K562 (cell line): ENCODE data around the gene SNX33. TPM values are rescaled to one million over a fixed set of nuclear protein-coding genes. Genes with fewer than 3 reads are reported as not detected.

Experiments
- ATAC-seq: fragments of 200-7000 bp; cut with Tn5 transposase; 3 replicates; pipeline ENCODE4 v1.9.1; 2020; ENCODE audit warnings: moderate library complexity
- BruUV-seq: library from RNA; stranded (reverse); fragments of 400-500 nt; replicated peaks from 2 replicates; lab custom pipeline; 2021; lab: Mats Ljungman, UMichigan
- CTCF ChIA-PET: fragments of 300-600 bp; formaldehyde crosslinking; extraction: SDS; loops from one replicate; lab custom pipeline; 2021; ENCODE audit warnings: low intra/inter-chr PET ratio; lab: Yijun Ruan, JAX
- POLR2A ChIA-PET: fragments of 300-600, 350-650 bp; sonication (Branson Sonifier 250); formaldehyde crosslinking; extraction: SDS; loops from one replicate; lab custom pipeline; 2021; ENCODE audit warnings: antibody characterized with exemption, inconsistent platforms; lab: Yijun Ruan, JAX
- DNase-seq, 4 experiments: peaks; one replicate each; pipeline versions ENCODE4 v3.0.0 to v3.0.0-alpha.2; 2011 to 2018; ENCODE audit warnings: low spot score in 3 of 4, mixed read lengths in 3 of 4; ENCODE audit errors: extremely low read depth in 1 of 4
- FAIRE-seq: peaks from 2 replicates; lab custom pipeline; 2011; peaks lifted over from hg19 to GRCh38; lab: Jason Lieb, UNC
- H2AFZ ChIP-seq: 2 replicates; pipeline ENCODE4 v1.6.0; 2011; ENCODE audit warnings: low read depth, low read length, control low read depth, inconsistent platforms
- H3K27ac ChIP-seq: fragments of 200-600 bp; 3 replicates; pipeline ENCODE4 v1.8.0; 2011; ENCODE audit warnings: low read depth, mild to moderate bottlenecking, control low read depth, inconsistent platforms, low read length, moderate library complexity, mixed read lengths; ENCODE audit errors: extremely low read depth
- H3K27me3 ChIP-seq, 2 experiments: fragments of 300-600 bp in 1 of 2; 2 replicates in 1 of 2; 3 replicates in 1 of 2; pipeline versions ENCODE4 v1.6.0 to v1.8.0; 2011; ENCODE audit warnings: inconsistent platforms in 2 of 2, low read length in 2 of 2, mild to moderate bottlenecking in 1 of 2, mixed read lengths in 1 of 2, moderate library complexity in 1 of 2; ENCODE audit not compliant: control insufficient read depth in 2 of 2, insufficient read depth in 2 of 2
- H3K36me3 ChIP-seq: fragments of 300-600 bp; 3 replicates; pipeline ENCODE4 v1.8.0; 2011; ENCODE audit warnings: mild to moderate bottlenecking, low read length, inconsistent platforms; ENCODE audit not compliant: control insufficient read depth, insufficient read depth
- H3K4me1 ChIP-seq, 2 experiments: fragments of 200-600 bp in 1 of 2; replicated peaks in 1 of 2; 2 replicates in 1 of 2; 3 replicates in 1 of 2; pipeline versions ENCODE4 v1.5.1 to v1.8.0; 2011; ENCODE audit warnings: inconsistent platforms in 2 of 2, low read length in 2 of 2, mild to moderate bottlenecking in 1 of 2, mixed read lengths in 1 of 2, moderate library complexity in 1 of 2; ENCODE audit not compliant: control insufficient read depth in 2 of 2, insufficient read depth in 2 of 2
- H3K4me2 ChIP-seq: 2 replicates; pipeline ENCODE4 v1.6.1; 2011; ENCODE audit warnings: low read length, control low read depth, inconsistent platforms, mixed read lengths; ENCODE audit not compliant: insufficient read depth
- H3K4me3 ChIP-seq: fragments of 200-600 bp; sonication (generic), shearing (Covaris generic); 2 replicates; pipeline ENCODE4 v1.5.1; 2016; ENCODE audit warnings: control low read depth, inconsistent platforms
- H3K79me2 ChIP-seq: fragments of 200-600 bp; 3 replicates; pipeline ENCODE4 v1.8.0; 2011; ENCODE audit warnings: low read length, inconsistent platforms; ENCODE audit not compliant: control insufficient read depth, insufficient read depth
- H3K9ac ChIP-seq, 2 experiments: 2 replicates each; pipeline versions ENCODE4 v1.6.0 to v1.6.1; 2011; ENCODE audit warnings: low read depth in 2 of 2, low read length in 2 of 2, control low read depth in 1 of 2, inconsistent platforms in 1 of 2, mild to moderate bottlenecking in 1 of 2, mixed read lengths in 1 of 2; ENCODE audit not compliant: insufficient read depth in 1 of 2
- H3K9me1 ChIP-seq: one replicate; pipeline ENCODE4 v1.6.0; 2011; ENCODE audit warnings: inconsistent platforms, mild to moderate bottlenecking, low read length, moderate library complexity; ENCODE audit not compliant: control insufficient read depth, insufficient read depth
- H3K9me3 ChIP-seq: replicated peaks from 2 replicates; pipeline ENCODE4 v1.5.1; 2011; ENCODE audit warnings: low read depth, low read length, inconsistent platforms; ENCODE audit not compliant: control insufficient read depth, insufficient read depth
- H4K20me1 ChIP-seq: replicated peaks from 2 replicates; pipeline ENCODE4 v1.6.1; 2011; ENCODE audit warnings: low read length, inconsistent platforms, mixed read lengths; ENCODE audit not compliant: control insufficient read depth, insufficient read depth
- ARID2 ChIP-seq: fragments of 450-650 bp; IDR thresholded peaks from 2 replicates; pipeline ENCODE4 v1.6.1; 2017; ENCODE audit warnings: antibody characterized with exemption, mild to moderate bottlenecking
- BCL6 ChIP-seq: fragments of 250-450 bp; sonication (Bioruptor Pico); IDR thresholded peaks from 2 replicates; pipeline ENCODE4 v1.4.0; 2020
- HDAC1 ChIP-seq, 2 experiments: fragments of 450-650 bp; IDR thresholded peaks; 2 replicates each; pipeline ENCODE4 v1.6.1; 2016 to 2017; ENCODE audit warnings: inconsistent platforms in 1 of 2, mild to moderate bottlenecking in 1 of 2, moderate library complexity in 1 of 2
- LARP7 ChIP-seq: fragments of 450-650 bp; IDR thresholded peaks from 2 replicates; pipeline ENCODE4 v1.6.1; 2016
- MCM3 ChIP-seq: fragments of 450-650 bp; IDR thresholded peaks from 2 replicates; pipeline ENCODE4 v1.6.1; 2016
- MCM7 ChIP-seq, 2 experiments: fragments of 450-650 bp; IDR thresholded peaks; 2 replicates each; pipeline ENCODE4 v1.6.1; 2016 to 2018
- ZFX ChIP-seq: sonication (generic); formaldehyde crosslinking; IDR thresholded peaks from 2 replicates; pipeline ENCODE4 v1.8.0; 2022; ENCODE audit warnings: mild to moderate bottlenecking, missing genetic modification reagents, moderate library complexity
- WGBS: fragments of 100-300 bp; shearing (Covaris generic); methylation state at CpG from one replicate; pipeline ENCODE4 v1.1.6; 2016; ENCODE audit warnings: low coverage, mixed read lengths; ENCODE audit not compliant: insufficient coverage; ENCODE audit errors: missing lambda C conversion rate; 5-methylcytosine and 5-hydroxymethylcytosine counted together
- in situ Hi-C: fragments of 300-500 bp; cut with MboI; formaldehyde crosslinking; loops from 4 replicates; pipeline ENCODE4 v1.15.0; 2018; ENCODE audit warnings: inconsistent platforms, mixed read lengths
- intact Hi-C: fragments of 100-400 bp; cut with micrococcal nuclease; formaldehyde crosslinking; loops from 2 replicates; pipeline ENCODE4 v1.14.2; 2022
- polyA plus RNA-seq, 8 experiments: library from polyadenylated mRNA; depleted of rRNA in 4 of 8; stranded (reverse) in 5 of 8; unstranded in 3 of 8; fragments of >200 nt; fragmentation: Nextera tagmentation in 2 of 8; fragmentation: Illumina TruSeq in 1 of 8; extraction: Ambion mirVana in 2 of 8; extraction: Trizol in 1 of 8; gene quantifications; 2 replicates each; pipeline versions ENCODE4 v1.2.1 to v1.2.3, GENCODE V29; 2011 to 2014; ENCODE audit warnings: inconsistent platforms in 1 of 8, missing spikeins in 1 of 8
- total RNA-seq, 7 experiments: library from RNA; depleted of rRNA in 6 of 7; stranded (reverse); fragments of >200 nt in 6 of 7; fragmentation: Illumina TruSeq in 2 of 7; extraction: Trizol in 2 of 7; gene quantifications; 2 replicates each; pipeline versions ENCODE4 v1.2.1 to v1.2.3, GENCODE V29; 2011 to 2021; ENCODE audit warnings: low replicate concordance in 1 of 7
- TF ChIP-seq, protein P1 (sequence below): sonication (generic); formaldehyde crosslinking; IDR thresholded peaks from 2 replicates; pipeline ENCODE4 v1.8.1; 2023; ENCODE audit warnings: mild to moderate bottlenecking, missing genetic modification reagents
- TF ChIP-seq, protein P2 (sequence below): fragments of 450-650 bp; IDR thresholded peaks from 2 replicates; pipeline ENCODE4 v1.6.1; 2018; ENCODE audit not compliant: partially characterized antibody

The SNX33 gene
- total and polyA plus RNA-seq, 9 of the 15 experiments (the other 6 are each of a cell fraction or from before 2014, with no cell fraction given) = 1.4 to 14.1 (median 8.2) TPM

DNA sequence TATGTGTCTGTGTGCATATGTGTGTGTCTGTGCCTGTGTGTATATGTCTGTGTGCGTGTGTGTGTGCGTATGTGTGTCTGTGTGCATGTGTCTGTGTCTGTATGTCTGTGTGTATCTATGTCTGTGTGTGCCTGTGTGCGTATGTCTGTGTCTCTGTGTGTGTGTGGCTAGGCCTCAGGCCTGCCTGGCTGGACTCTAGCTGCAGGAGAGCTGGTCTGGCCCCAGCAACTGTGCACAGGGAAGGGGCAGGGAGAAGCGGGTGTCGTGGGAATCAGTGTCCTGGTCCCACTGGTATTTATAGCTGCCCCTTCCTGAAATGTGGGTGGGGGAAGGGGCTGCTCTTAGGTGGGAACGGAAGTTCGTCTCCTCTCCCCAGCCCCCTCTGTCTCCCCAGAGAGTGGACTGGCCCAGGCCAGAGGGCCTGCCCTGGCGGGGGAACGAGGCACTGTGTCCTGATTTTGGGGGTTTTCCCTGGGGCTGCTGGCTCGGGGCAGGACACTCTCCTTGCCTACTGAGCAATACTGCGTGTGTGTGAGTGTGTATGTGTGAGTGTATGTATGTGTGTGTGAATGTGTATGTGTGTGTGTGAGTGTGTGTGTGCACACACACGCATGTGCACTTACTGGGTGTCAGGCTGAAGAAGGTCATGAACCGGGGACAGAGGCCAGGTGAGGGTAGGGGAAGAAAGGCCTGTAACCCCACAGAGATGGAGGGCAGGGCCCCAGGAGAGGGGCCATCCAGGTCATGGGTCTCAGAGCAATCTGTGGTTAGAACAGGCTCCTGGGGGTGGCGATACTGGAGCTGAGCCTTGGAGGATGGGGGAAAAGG, 58.4 kb downstream of the SNX33 start:
- Histone ChIP-seq H3K79me2 (no peaks in the 10 kb centered on the region), H3K9me1 (no peaks in the 10 kb centered on the region), H3K4me2 (no peak overlapping the region), H3K27me3 (no peaks in the 10 kb centered on the region), H3K36me3 (no peaks in the 10 kb centered on the region), H2AFZ (no peak overlapping the region), H3K27ac (no peak overlapping the region), H3K4me1 (peaks cover 0 to 8% of the 10 kb centered on the region in 2 experiments; a peak in 3 of 5 replicates), H3K9ac (peak overlapping the region in 1 of 2 experiments; percentile 36; a peak in 1 of 4 replicates), H4K20me1 (no peaks in the 10 kb centered on the region), H3K4me3 (no peak overlapping the region), H3K9me3 (no peaks in the 10 kb centered on the region)
- DNase-seq = no peak
- ATAC-seq = no peak
- ChIA-PET CTCF (no interaction called here), POLR2A (no interaction called here)
- in situ Hi-C loops = no loop called here
- BruUV-seq = no TSS peak
- intact Hi-C loops = no loop called here
- TF ChIP-seq HDAC1 (IDR thresholded peaks at IDR 0.05) = 0 out of 4 replicates have a peak, but pooled peaks of 1 of the 2 experiments have one; percentile 26
- TF ChIP-seq LARP7 = 0 out of 2 replicates have a peak, but pooled peaks have one; percentile 46
- TF ChIP-seq MCM7 (IDR thresholded peaks at IDR 0.05) = 0 out of 4 replicates have a peak, but pooled peaks of 1 of the 2 experiments have one; percentile 37
- peak; percentile 22; the same call in 1 of the 2 replicates for TF ChIP-seq ZFX (CRISPR knock-in tag)
- no peak for TF ChIP-seq BCL6 (CRISPR knock-in tag)
- 0 out of 2 replicates have a peak, but pooled peaks have one; percentile 23 for TF ChIP-seq ARID2
- TF ChIP-seq, protein P1, sequence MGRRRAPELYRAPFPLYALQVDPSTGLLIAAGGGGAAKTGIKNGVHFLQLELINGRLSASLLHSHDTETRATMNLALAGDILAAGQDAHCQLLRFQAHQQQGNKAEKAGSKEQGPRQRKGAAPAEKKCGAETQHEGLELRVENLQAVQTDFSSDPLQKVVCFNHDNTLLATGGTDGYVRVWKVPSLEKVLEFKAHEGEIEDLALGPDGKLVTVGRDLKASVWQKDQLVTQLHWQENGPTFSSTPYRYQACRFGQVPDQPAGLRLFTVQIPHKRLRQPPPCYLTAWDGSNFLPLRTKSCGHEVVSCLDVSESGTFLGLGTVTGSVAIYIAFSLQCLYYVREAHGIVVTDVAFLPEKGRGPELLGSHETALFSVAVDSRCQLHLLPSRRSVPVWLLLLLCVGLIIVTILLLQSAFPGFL (CRISPR knock-in tag) = no peak
- 0 out of 2 replicates have a peak, but pooled peaks have one; percentile 44 for TF ChIP-seq MCM3
- TF ChIP-seq, protein P2, sequence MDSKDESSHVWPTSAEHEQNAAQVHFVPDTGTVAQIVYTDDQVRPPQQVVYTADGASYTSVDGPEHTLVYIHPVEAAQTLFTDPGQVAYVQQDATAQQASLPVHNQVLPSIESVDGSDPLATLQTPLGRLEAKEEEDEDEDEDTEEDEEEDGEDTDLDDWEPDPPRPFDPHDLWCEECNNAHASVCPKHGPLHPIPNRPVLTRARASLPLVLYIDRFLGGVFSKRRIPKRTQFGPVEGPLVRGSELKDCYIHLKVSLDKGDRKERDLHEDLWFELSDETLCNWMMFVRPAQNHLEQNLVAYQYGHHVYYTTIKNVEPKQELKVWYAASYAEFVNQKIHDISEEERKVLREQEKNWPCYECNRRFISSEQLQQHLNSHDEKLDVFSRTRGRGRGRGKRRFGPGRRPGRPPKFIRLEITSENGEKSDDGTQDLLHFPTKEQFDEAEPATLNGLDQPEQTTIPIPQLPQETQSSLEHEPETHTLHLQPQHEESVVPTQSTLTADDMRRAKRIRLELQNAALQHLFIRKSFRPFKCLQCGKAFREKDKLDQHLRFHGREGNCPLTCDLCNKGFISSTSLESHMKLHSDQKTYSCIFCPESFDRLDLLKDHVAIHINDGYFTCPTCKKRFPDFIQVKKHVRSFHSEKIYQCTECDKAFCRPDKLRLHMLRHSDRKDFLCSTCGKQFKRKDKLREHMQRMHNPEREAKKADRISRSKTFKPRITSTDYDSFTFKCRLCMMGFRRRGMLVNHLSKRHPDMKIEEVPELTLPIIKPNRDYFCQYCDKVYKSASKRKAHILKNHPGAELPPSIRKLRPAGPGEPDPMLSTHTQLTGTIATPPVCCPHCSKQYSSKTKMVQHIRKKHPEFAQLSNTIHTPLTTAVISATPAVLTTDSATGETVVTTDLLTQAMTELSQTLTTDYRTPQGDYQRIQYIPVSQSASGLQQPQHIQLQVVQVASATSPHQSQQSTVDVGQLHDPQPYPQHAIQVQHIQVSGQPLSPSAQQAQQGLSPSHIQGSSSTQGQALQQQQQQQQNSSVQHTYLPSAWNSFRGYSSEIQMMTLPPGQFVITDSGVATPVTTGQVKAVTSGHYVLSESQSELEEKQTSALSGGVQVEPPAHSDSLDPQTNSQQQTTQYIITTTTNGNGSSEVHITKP = peak; percentile 65
- no peak for FAIRE-seq
- WGBS = 57% methylated on average over 13 of the region's 14 CpGs
